ENCODE results near the gene RNF130.

The RNF130 gene

DNA sequence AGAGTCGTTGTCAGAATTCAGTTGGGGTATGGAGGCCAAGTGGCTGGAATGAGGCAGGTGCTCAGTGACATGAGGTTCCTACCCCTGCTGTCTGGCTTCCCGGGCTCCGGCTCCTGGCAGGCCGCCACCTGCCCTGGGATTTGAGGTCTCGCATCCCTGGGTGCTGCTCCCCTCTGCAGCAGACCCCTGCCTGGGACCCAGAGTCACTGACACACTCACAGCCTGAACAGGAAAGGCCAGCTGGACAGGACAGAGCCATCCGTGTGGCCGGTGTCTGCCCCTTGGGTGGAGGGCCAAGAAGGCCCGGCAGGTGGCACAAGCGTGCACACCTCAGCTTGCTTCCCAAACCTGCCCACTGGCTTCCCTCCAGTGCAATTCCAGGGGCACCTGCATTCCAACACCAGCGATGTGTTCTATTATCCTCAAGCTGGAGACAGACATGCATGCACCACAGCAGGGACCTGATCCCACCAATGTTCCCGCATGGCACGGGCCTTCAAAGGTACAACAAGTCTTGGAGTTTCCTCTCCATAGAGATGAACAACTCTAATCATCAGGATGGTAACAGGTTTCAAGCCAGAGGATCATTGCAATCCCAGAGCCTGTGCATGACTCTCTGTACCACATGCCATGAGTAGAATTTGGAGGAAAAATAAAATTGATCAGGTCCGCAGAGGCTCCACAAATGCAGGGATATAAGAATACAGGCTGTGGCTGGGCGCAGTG, 45.6 kb upstream of the RNF130 start:
- intact Hi-C loops (cut with DNase I; ENCODE audit: low total_unique reads): no loop called here
- no peak overlapping the region for H3K4me3 ChIP-seq
- no peaks in the 10 kb centered on the region for H3K9me3 ChIP-seq
- H3K27me3 ChIP-seq: peaks cover 0 to 31% of the 10 kb centered on the region in 2 donors
- TF ChIP-seq, protein P1, sequence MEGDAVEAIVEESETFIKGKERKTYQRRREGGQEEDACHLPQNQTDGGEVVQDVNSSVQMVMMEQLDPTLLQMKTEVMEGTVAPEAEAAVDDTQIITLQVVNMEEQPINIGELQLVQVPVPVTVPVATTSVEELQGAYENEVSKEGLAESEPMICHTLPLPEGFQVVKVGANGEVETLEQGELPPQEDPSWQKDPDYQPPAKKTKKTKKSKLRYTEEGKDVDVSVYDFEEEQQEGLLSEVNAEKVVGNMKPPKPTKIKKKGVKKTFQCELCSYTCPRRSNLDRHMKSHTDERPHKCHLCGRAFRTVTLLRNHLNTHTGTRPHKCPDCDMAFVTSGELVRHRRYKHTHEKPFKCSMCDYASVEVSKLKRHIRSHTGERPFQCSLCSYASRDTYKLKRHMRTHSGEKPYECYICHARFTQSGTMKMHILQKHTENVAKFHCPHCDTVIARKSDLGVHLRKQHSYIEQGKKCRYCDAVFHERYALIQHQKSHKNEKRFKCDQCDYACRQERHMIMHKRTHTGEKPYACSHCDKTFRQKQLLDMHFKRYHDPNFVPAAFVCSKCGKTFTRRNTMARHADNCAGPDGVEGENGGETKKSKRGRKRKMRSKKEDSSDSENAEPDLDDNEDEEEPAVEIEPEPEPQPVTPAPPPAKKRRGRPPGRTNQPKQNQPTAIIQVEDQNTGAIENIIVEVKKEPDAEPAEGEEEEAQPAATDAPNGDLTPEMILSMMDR (IDR thresholded peaks at IDR 0.05): no peak
- DNase-seq: peak in 1 of 2 donors; percentile 52
- H3K36me3 ChIP-seq: no peaks in the 10 kb centered on the region
- no peaks in the 10 kb centered on the region for H3K4me1 ChIP-seq
- H3K27ac ChIP-seq: no peak overlapping the region

DNA sequence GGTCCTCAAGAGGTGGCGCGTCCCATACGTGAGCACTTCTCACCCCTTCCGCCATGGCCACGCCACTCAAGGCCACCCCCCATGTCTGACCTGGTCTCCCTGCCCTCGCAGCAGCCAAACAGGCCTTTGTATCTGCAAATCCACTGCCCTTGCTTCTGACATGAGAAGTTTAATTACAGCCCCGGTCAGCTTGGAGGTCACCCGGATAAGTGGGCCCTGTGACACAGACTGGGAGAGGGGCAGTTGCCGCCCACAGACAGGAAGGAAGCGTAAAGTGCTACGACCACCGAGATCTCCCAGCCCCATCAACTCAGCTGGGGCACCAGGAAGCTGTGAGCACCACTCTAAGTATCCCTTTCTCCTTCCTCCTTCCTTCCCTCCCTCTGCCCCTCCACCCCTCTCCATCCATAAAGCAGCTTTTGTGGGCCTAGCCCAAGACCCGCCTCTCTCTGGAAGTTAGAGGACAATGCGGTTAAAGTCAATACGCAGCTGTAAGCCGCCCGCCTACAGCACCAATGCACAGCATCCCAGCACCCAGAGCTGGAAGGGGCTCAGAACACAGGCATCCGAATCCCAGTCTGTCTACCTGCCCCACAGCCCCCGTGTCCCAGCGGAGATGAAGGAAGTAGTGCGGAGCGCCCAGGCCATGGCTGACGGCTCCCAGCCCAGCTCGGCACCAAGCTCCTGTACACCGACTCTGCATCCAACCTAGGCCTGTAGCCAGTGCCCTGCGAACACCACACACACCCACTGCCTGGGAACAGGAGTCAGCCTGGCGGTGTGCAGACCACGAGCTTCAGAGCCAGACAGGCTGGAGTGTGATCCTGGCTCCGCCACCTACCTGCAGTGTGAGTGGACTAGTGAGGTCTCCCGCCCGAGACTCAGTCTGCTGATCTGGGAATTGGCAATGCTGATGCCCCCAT, 44.8 kb upstream of the RNF130 start:
- Histone ChIP-seq H3K4me1 (no peaks in the 10 kb centered on the region), H3K36me3 (no peaks in the 10 kb centered on the region), H3K27me3 (peaks cover 0 to 34% of the 10 kb centered on the region in 2 donors), H3K9me3 (no peaks in the 10 kb centered on the region), H3K4me3 (no peak overlapping the region), H3K27ac (no peak overlapping the region)
- DNase-seq: peak; percentile 11 to 51
- intact Hi-C loops (cut with DNase I; ENCODE audit: low total_unique reads): no loop called here
- TF ChIP-seq, protein P1 (IDR thresholded peaks at IDR 0.05): no peak

DNA sequence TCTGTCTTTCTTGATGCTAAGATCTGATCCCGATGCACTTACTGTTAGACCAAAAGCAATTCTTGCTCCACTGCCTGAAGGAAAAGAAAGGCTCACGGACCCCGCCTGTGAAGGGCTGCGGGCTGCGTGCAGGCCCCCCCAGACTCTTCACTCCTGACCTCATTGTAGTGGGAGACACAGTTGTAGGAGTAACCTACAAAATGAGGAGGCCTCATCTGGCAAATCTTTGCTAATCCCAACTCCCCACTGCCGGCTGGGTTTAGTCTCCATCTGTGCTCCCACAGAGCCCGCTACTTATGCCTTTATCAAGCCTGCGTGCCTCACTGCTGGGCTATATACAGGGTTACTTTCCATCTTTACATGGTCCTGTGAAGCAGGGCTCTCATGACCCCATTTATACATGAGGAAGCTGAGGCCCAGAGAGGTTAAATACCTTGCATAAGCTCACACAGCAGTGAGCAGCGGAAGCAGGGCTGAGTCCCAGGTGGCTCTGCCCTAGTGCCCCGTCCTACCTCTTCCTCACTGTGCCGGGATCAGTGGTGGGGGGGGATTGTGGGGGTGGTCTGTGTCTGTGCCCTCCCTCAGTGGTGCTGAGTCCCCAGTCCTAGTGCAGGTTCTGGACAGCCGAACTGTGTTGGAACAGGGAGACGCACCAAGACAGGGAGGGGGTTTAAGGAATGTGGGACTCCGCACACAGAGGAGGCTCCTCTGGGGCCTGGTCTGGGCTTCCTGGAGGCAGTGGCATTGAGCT, 43.9 kb upstream of the RNF130 start:
- no peaks in the 10 kb centered on the region for H3K36me3 ChIP-seq
- no peak overlapping the region for H3K4me3 ChIP-seq
- H3K9me3 ChIP-seq: no peaks in the 10 kb centered on the region
- peak; percentile 6 to 47 for DNase-seq
- intact Hi-C loops (cut with DNase I; ENCODE audit: low total_unique reads): no loop called here
- no peak overlapping the region for H3K27ac ChIP-seq
- TF ChIP-seq, protein P1 (IDR thresholded peaks at IDR 0.05): no peak
- no peaks in the 10 kb centered on the region for H3K4me1 ChIP-seq
- peaks cover 0 to 37% of the 10 kb centered on the region in 2 donors for H3K27me3 ChIP-seq

DNA sequence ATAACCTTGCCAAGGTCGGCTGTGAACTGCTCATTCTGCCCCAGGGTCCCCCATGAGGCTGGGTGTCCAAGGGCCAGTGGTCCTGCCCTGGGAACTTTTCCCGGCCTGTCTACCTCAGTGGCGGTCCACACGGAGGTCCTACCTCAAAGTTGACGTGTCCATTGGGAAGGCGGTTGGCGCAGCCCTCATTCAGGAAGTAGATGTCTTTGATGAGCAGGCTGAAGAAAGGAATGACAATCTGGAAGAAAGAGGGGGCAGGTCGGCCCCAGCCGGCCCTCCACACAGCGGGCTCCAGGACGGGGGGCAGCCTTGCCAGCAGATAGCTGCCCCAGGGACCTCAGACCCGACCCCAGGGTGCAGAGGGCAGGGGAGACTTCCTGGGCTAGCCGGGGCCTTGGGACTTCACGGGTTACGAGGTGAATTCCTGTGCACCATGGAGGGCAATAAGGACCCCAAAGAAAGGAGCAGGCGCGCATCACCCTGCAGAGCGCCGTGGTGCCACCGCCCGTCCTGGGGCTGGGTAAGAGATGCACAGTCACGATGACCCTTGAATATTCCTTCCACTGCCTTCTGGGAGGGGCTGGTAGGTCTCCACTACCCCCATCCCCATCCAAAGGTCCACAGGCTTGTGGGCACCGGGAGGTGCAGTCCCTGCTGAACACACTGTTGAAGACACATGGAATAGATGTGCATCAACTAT, 42.9 kb upstream of the RNF130 start:
- peak; percentile 7 to 35 for DNase-seq
- TF ChIP-seq, protein P1 (IDR thresholded peaks at IDR 0.05): no peak
- Histone ChIP-seq H3K4me3 (no peak overlapping the region), H3K27ac (no peak overlapping the region), H3K36me3 (no peaks in the 10 kb centered on the region), H3K27me3 (peaks cover 0 to 26% of the 10 kb centered on the region in 2 donors), H3K9me3 (no peaks in the 10 kb centered on the region), H3K4me1 (no peaks in the 10 kb centered on the region)
- intact Hi-C loops (cut with DNase I; ENCODE audit: low total_unique reads): no loop called here

All from tibial artery (tissue), 4 donors.